Muscle layer of duodenum (tissue), 2 donors: ENCODE results near the gene TMTC4.

Source experiments
- H3K27ac ChIP-seq: one replicate; pipeline ENCODE4 v1.7.0; 2013; ENCODE audit warnings: mild to moderate bottlenecking, low read length
- H3K27me3 ChIP-seq: one replicate; pipeline ENCODE4 v1.7.0; 2013; ENCODE audit warnings: low read depth, mild to moderate bottlenecking, control low read depth, low read length
- H3K36me3 ChIP-seq, 2 donors: one replicate each; pipeline ENCODE4 v1.7.0; 2013; ENCODE audit warnings: low read length in 2 of 2, control low read depth in 1 of 2, mild to moderate bottlenecking in 1 of 2; ENCODE audit not compliant: insufficient read depth in 2 of 2, control insufficient read depth in 1 of 2
- H3K4me1 ChIP-seq, 2 donors: one replicate each; pipeline ENCODE4 v1.7.0; 2013; ENCODE audit warnings: low read length in 2 of 2, mild to moderate bottlenecking in 2 of 2, control low read depth in 1 of 2, moderate library complexity in 1 of 2; ENCODE audit not compliant: insufficient read depth in 2 of 2, control insufficient read depth in 1 of 2
- H3K4me3 ChIP-seq, 2 donors: one replicate each; pipeline ENCODE4 v1.7.0; 2013; ENCODE audit warnings: low read length in 2 of 2, low read depth in 1 of 2, mild to moderate bottlenecking in 1 of 2
- H3K9me3 ChIP-seq, 2 donors: one replicate each; pipeline ENCODE4 v1.7.0; 2013; ENCODE audit warnings: low read length in 2 of 2, control low read depth in 1 of 2, mild to moderate bottlenecking in 1 of 2; ENCODE audit not compliant: control insufficient read depth in 1 of 2
- donor health status: healthy.

The TMTC4 gene

DNA sequence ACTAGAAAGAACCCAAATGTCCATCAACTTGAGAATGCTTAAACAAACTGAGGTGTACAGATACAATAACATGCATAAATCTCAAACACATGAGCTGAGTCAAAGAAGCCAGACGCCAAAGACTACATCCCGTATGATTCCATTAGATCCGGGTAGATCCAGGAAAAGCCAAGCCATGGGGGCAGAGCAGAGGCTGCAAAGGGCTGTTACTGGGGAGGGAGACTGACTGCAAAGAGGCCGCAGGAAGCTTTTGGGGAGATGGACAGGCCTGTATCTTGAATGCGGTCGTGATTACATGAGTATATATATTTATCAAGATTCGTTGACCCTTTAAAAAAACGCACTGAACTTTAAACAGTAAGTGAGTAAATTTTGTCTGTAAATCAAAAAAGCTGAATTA is 114.7 kb downstream of the TMTC4 start:
- H3K9me3 ChIP-seq = peaks cover 0 to 3% of the 10 kb centered on the region in 2 donors
- no peaks in the 10 kb centered on the region for H3K36me3 ChIP-seq
- no peaks in the 10 kb centered on the region for H3K4me1 ChIP-seq
- H3K4me3 ChIP-seq = no peak overlapping the region
- no peaks in the 10 kb centered on the region for H3K27me3 ChIP-seq
- H3K27ac ChIP-seq = no peak overlapping the region
